Common myeloid progenitor, CD34-positive (primary cell): ENCODE results near the gene IFNAR1.

Source experiments
- CTCF ChIA-PET: fragments of 350-600 bp; sonication (Branson Sonifier 250); formaldehyde crosslinking; loops from one replicate; lab custom pipeline; 2021; ENCODE audit warnings: antibody characterized with exemption; lab: Charles Lee
- POLR2A ChIA-PET: fragments of 350-600 bp; sonication (Branson Sonifier 250); formaldehyde crosslinking; loops from one replicate; lab custom pipeline; 2021; ENCODE audit warnings: antibody characterized with exemption; lab: Charles Lee
- DNase-seq, 3 donors: peaks; one replicate each; pipeline versions ENCODE4 v3.0.0 to v3.0.0-alpha.2; 2013
- H3K27ac ChIP-seq, 2 experiments: 1 replicate in 1 of 2; 2 replicates in 1 of 2; pipeline ENCODE4 v1.7.0; 2013; ENCODE audit warnings: inconsistent platforms in 2 of 2, low read length in 2 of 2, mild to moderate bottlenecking in 2 of 2, low read depth in 1 of 2, moderate library complexity in 1 of 2; ENCODE audit not compliant: severe bottlenecking in 2 of 2, insufficient read depth in 1 of 2, poor library complexity in 1 of 2
- H3K27me3 ChIP-seq, 5 experiments: replicated peaks in 2 of 5; 1 replicate in 3 of 5; 2 replicates in 2 of 5; pipeline versions ENCODE4 v1.6.1 to v1.7.0; 2013; ENCODE audit warnings: low read length in 4 of 5, mild to moderate bottlenecking in 2 of 5, moderate library complexity in 2 of 5, inconsistent platforms in 1 of 5; ENCODE audit not compliant: insufficient read depth in 5 of 5, control insufficient read depth in 4 of 5
- H3K36me3 ChIP-seq, 4 experiments: 1 replicate in 2 of 4; 2 replicates in 2 of 4; pipeline versions ENCODE4 v1.6.1 to v1.7.0; 2013; ENCODE audit warnings: low read length in 3 of 4, control low read depth in 1 of 4, mild to moderate bottlenecking in 1 of 4; ENCODE audit not compliant: control insufficient read depth in 4 of 4, insufficient read depth in 4 of 4
- H3K4me1 ChIP-seq, 4 experiments: 1 replicate in 3 of 4; 2 replicates in 1 of 4; pipeline versions ENCODE4 v1.6.1 to v1.7.1; 2013; ENCODE audit warnings: low read length in 3 of 4, mild to moderate bottlenecking in 3 of 4, control low read depth in 1 of 4, inconsistent platforms in 1 of 4, moderate library complexity in 1 of 4; ENCODE audit not compliant: control insufficient read depth in 4 of 4, insufficient read depth in 4 of 4; ENCODE audit errors: control extremely low read depth in 1 of 4
- H3K4me3 ChIP-seq, 7 experiments: 1 replicate in 4 of 7; 2 replicates in 3 of 7; pipeline versions ENCODE4 v1.5.1 to v1.7.0; 2013; ENCODE audit warnings: mild to moderate bottlenecking in 7 of 7, low read length in 6 of 7, moderate library complexity in 6 of 7, inconsistent platforms in 2 of 7, low read depth in 2 of 7, control low read depth in 1 of 7; ENCODE audit not compliant: insufficient read depth in 4 of 7, control insufficient read depth in 1 of 7; ENCODE audit errors: extremely low read depth in 1 of 7
- H3K9me3 ChIP-seq, 5 experiments: 1 replicate in 4 of 5; 2 replicates in 1 of 5; pipeline versions ENCODE4 v1.6.1 to v1.7.1; 2013; ENCODE audit warnings: low read length in 4 of 5, mild to moderate bottlenecking in 2 of 5, inconsistent platforms in 1 of 5, low read depth in 1 of 5, moderate library complexity in 1 of 5; ENCODE audit not compliant: control insufficient read depth in 4 of 5, insufficient read depth in 2 of 5; ENCODE audit errors: control extremely low read depth in 1 of 5
- WGBS: methylation state at CpG from one replicate; pipeline ENCODE4 v1.1.5; 2013; ENCODE audit not compliant: insufficient coverage; 5-methylcytosine and 5-hydroxymethylcytosine counted together

The IFNAR1 gene

DNA sequence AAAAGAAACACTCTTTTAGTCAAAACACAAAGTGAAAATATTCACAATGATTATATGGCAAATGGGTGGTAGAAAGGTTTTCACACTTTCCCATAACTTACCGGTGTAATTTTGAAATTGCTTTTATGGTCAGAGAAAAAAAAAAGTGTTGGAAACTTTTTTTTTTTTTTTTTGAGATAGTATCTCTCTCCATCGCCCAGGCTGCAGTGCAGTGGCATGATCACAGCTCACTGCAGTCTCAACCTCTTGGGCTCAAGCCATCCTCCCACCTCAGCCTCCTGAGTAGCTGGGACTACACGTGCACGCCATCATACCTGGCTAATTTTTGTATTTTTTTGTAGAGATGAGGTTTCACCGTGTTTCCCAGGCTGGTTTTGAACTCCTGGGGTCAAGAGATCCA, 81.7 kb downstream of the IFNAR1 start:
- no peak for DNase-seq
- POLR2A ChIA-PET: no interaction called here
- Histone ChIP-seq H3K27me3 (no peaks in the 10 kb centered on the region), H3K4me1 (peaks cover 3 to 40% (median 26%) of the 10 kb centered on the region in 4 experiments), H3K9me3 (no peaks in the 10 kb centered on the region), H3K36me3 (peaks cover 2 to 8% (median 5%) of the 10 kb centered on the region in 4 experiments), H3K4me3 (peak overlapping the region in 1 of 7 experiments; percentile 0), H3K27ac (no peak overlapping the region)
- CTCF ChIA-PET: interaction anchor here (0.9 to 2.0 kb wide), 4 partner anchors 8 to 45 kb away, joined by 3 to 12 read pairs (median 4); no protein-coding TSS in a partner anchor
- WGBS: 80% methylated on average over 1 of the region's 5 CpGs
